ENCODE measurements around the gene HBM. TPM values are rescaled to one million over a fixed set of nuclear protein-coding genes. Genes with fewer than 3 reads are reported as not detected.

The HBM gene
- total and polyA plus RNA-seq, 5 donors from 2014 or later: not detected

- Mint-ChIP-seq H3K4me1 (peaks cover 5 to 42% (median 18%) of the 10 kb centered on the region in 4 donors), H3K36me3 (peaks cover 6% of the 10 kb centered on the region), H3K9me3 (peaks cover 0 to 2% (median 0%) of the 10 kb centered on the region in 7 donors), H3K27ac (peak overlapping the region in 2 of 3 donors; percentile 48 to 54), H3K4me3 (peak overlapping the region; percentile 81 to 93 (median 83)), H3K27me3 (peaks cover 5% of the 10 kb centered on the region)
- peak; percentile 18 to 22 (median 18) for DNase-seq
- H3K36me3 ChIP-seq (ENCODE audit: control insufficient read depth, insufficient read depth, low read length): no peaks in the 10 kb centered on the region
- peak overlapping the region; percentile 42 for H3K4me3 ChIP-seq (ENCODE audit: low read depth, low read length)
- ATAC-seq (ENCODE audit: low read depth in 2 of 2): no peak
- H3K4me1 ChIP-seq (ENCODE audit: control insufficient read depth, insufficient read depth, low read length, poor library complexity, severe bottlenecking): peaks cover 11% of the 10 kb centered on the region
- no peaks in the 10 kb centered on the region for H3K9me3 ChIP-seq (ENCODE audit: control insufficient read depth in 2 of 2, low read length in 2 of 2)
- no peaks in the 10 kb centered on the region for H3K27me3 ChIP-seq (ENCODE audit: control insufficient read depth, insufficient read depth, low read length)
- peak overlapping the region; percentile 41 for H3K27ac ChIP-seq (ENCODE audit: insufficient read depth, low read length, poor library complexity, severe bottlenecking)
These were observed 27.7 kb upstream of the HBM start for GRCh38 chr16:138049-138417.

DNA sequence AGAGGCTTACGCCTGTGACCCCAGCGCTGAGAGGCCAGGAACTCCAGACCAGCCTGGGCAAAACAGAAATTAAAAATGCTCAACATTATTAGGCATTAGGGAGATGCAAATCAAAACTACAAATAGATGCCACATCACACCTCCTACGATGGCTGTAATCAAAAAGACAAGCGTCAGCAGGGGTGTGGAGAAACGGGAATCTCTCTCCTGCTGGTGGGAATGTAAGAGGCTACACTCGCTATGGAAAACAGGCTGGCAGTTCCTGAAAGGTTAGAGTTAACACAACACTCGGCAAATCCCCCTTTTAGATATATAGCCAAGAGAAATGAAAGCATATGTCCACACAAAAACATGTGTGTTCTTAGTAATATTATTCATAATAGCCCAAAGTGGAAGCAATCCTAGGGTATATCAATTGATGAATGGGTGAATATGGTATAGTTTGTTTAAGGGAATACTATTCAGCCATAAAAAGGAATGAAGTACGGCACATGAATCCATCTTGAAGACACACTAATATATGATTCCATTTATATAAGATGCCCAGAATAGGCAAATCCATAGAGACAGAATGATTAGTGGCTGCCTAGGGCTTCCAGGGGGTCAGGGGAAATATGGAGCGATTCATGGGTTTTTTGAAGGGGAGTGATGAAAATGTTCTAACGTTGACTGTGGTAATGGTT is 25.5 kb upstream of the HBM start:
- Mint-ChIP-seq H3K27ac (peak overlapping the region in 1 of 3 donors; percentile 65), H3K9me3 (peaks cover 0 to 2% (median 0%) of the 10 kb centered on the region in 7 donors), H3K4me1 (peaks cover 4 to 27% (median 9%) of the 10 kb centered on the region in 4 donors), H3K36me3 (no peaks in the 10 kb centered on the region), H3K4me3 (peak overlapping the region; percentile 62 to 93 (median 74)), H3K27me3 (peaks cover 16% of the 10 kb centered on the region)
- no peaks in the 10 kb centered on the region for H3K9me3 ChIP-seq (ENCODE audit: control insufficient read depth in 2 of 2, low read length in 2 of 2)
- no peak overlapping the region for H3K4me3 ChIP-seq (ENCODE audit: low read depth, low read length)
- DNase-seq (no peak), ATAC-seq (ENCODE audit: low read depth in 2 of 2) (no peak)
- no peaks in the 10 kb centered on the region for H3K36me3 ChIP-seq (ENCODE audit: control insufficient read depth, insufficient read depth, low read length)
- no peak overlapping the region for H3K27ac ChIP-seq (ENCODE audit: insufficient read depth, low read length, poor library complexity, severe bottlenecking)
- H3K4me1 ChIP-seq (ENCODE audit: control insufficient read depth, insufficient read depth, low read length, poor library complexity, severe bottlenecking): peaks cover 11% of the 10 kb centered on the region
- peaks cover 3% of the 10 kb centered on the region for H3K27me3 ChIP-seq (ENCODE audit: control insufficient read depth, insufficient read depth, low read length)

DNA sequence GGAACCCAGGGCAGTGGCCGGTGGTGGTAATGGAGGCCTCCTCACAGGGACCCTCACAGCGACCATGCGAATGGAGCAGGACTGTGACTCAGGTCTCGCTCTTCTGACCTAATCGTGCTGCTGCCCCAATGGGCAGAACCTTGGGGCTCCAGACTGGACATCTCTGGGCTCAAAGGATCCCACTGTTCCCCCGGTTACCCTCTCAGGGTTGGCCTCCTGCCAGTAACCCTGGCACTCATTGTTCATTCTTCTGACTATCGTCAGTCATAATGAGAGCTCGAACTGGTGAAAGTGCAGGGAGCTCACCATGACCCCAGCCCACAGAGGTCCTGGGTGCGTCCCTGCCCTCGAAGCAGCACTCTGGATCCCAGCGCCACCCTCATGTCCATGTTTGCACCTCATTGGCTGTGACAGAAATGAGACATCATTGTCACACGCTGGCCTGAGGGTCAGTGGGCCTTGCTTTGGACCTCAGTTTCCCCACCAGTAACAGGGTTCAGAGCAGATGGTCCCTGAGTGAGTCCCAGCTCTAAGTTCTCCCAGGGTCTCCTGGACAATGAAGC is 23.3 kb upstream of the HBM start:
- Histone ChIP-seq H3K4me1 (ENCODE audit: control insufficient read depth, insufficient read depth, low read length, poor library complexity, severe bottlenecking) (peaks cover 6% of the 10 kb centered on the region), H3K36me3 (ENCODE audit: control insufficient read depth, insufficient read depth, low read length) (no peaks in the 10 kb centered on the region), H3K9me3 (ENCODE audit: control insufficient read depth in 2 of 2, low read length in 2 of 2) (no peaks in the 10 kb centered on the region), H3K4me3 (ENCODE audit: low read depth, low read length) (no peak overlapping the region), H3K27ac (ENCODE audit: insufficient read depth, low read length, poor library complexity, severe bottlenecking) (no peak overlapping the region), H3K27me3 (ENCODE audit: control insufficient read depth, insufficient read depth, low read length) (peaks cover 3% of the 10 kb centered on the region)
- Mint-ChIP-seq H3K27me3 (peaks cover 28% of the 10 kb centered on the region), H3K27ac (no peak overlapping the region), H3K9me3 (peaks cover 0 to 6% (median 0%) of the 10 kb centered on the region in 7 donors), H3K36me3 (no peaks in the 10 kb centered on the region), H3K4me1 (peaks cover 0 to 14% (median 5%) of the 10 kb centered on the region in 4 donors), H3K4me3 (peak overlapping the region in 1 of 4 donors; percentile 54)
- no peak for DNase-seq
- no peak for ATAC-seq (ENCODE audit: low read depth in 2 of 2)

GRCh38 chr16:143047-143446 is 22.7 kb upstream of the HBM start:
- Mint-ChIP-seq H3K9me3 (peaks cover 0 to 6% (median 0%) of the 10 kb centered on the region in 7 donors), H3K27ac (no peak overlapping the region), H3K4me3 (no peak overlapping the region), H3K36me3 (no peaks in the 10 kb centered on the region), H3K4me1 (peaks cover 0 to 11% (median 5%) of the 10 kb centered on the region in 4 donors), H3K27me3 (peaks cover 28% of the 10 kb centered on the region)
- Histone ChIP-seq H3K4me1 (ENCODE audit: control insufficient read depth, insufficient read depth, low read length, poor library complexity, severe bottlenecking) (peaks cover under 1% of the 10 kb centered on the region), H3K27ac (ENCODE audit: insufficient read depth, low read length, poor library complexity, severe bottlenecking) (no peak overlapping the region), H3K36me3 (ENCODE audit: control insufficient read depth, insufficient read depth, low read length) (no peaks in the 10 kb centered on the region), H3K4me3 (ENCODE audit: low read depth, low read length) (no peak overlapping the region), H3K27me3 (ENCODE audit: control insufficient read depth, insufficient read depth, low read length) (peaks cover 3% of the 10 kb centered on the region), H3K9me3 (ENCODE audit: control insufficient read depth in 2 of 2, low read length in 2 of 2) (no peaks in the 10 kb centered on the region)
- DNase-seq (no peak), ATAC-seq (ENCODE audit: low read depth in 2 of 2) (no peak)

- no peak overlapping the region for H3K27ac ChIP-seq (ENCODE audit: insufficient read depth, low read length, poor library complexity, severe bottlenecking)
- H3K27me3 ChIP-seq (ENCODE audit: control insufficient read depth, insufficient read depth, low read length): peaks cover 3% of the 10 kb centered on the region
- peaks cover 28% of the 10 kb centered on the region for H3K27me3 Mint-ChIP-seq
- H3K36me3 Mint-ChIP-seq: no peaks in the 10 kb centered on the region
- no peaks in the 10 kb centered on the region for H3K36me3 ChIP-seq (ENCODE audit: control insufficient read depth, insufficient read depth, low read length)
- DNase-seq (no peak), ATAC-seq (ENCODE audit: low read depth in 2 of 2) (no peak)
- peaks cover 0 to 6% (median 0%) of the 10 kb centered on the region in 7 donors for H3K9me3 Mint-ChIP-seq
- no peak overlapping the region for H3K27ac Mint-ChIP-seq
- no peak overlapping the region for H3K4me3 Mint-ChIP-seq
- no peaks in the 10 kb centered on the region for H3K4me1 ChIP-seq (ENCODE audit: control insufficient read depth, insufficient read depth, low read length, poor library complexity, severe bottlenecking)
- H3K9me3 ChIP-seq (ENCODE audit: control insufficient read depth in 2 of 2, low read length in 2 of 2): no peaks in the 10 kb centered on the region
- H3K4me3 ChIP-seq (ENCODE audit: low read depth, low read length): no peak overlapping the region
- peaks cover 0 to 10% (median 5%) of the 10 kb centered on the region in 4 donors for H3K4me1 Mint-ChIP-seq
These were observed 22.3 kb upstream of the HBM start for GRCh38 chr16:143456-143855.

- no peaks in the 10 kb centered on the region for H3K9me3 ChIP-seq (ENCODE audit: control insufficient read depth in 2 of 2, low read length in 2 of 2)
- H3K27me3 Mint-ChIP-seq: peaks cover 36% of the 10 kb centered on the region
- DNase-seq (no peak), ATAC-seq (ENCODE audit: low read depth in 2 of 2) (no peak)
- H3K27me3 ChIP-seq (ENCODE audit: control insufficient read depth, insufficient read depth, low read length): peaks cover 3% of the 10 kb centered on the region
- peaks cover 0 to 5% (median 1%) of the 10 kb centered on the region in 4 donors for H3K4me1 Mint-ChIP-seq
- no peak overlapping the region for H3K4me3 ChIP-seq (ENCODE audit: low read depth, low read length)
- no peaks in the 10 kb centered on the region for H3K36me3 ChIP-seq (ENCODE audit: control insufficient read depth, insufficient read depth, low read length)
- H3K27ac ChIP-seq (ENCODE audit: insufficient read depth, low read length, poor library complexity, severe bottlenecking): no peak overlapping the region
- no peaks in the 10 kb centered on the region for H3K36me3 Mint-ChIP-seq
- H3K9me3 Mint-ChIP-seq: peaks cover 0 to 3% (median 0%) of the 10 kb centered on the region in 7 donors
- no peak overlapping the region for H3K27ac Mint-ChIP-seq
- H3K4me3 Mint-ChIP-seq: no peak overlapping the region
- H3K4me1 ChIP-seq (ENCODE audit: control insufficient read depth, insufficient read depth, low read length, poor library complexity, severe bottlenecking): no peaks in the 10 kb centered on the region
These were observed 21.0 kb upstream of the HBM start for GRCh38 chr16:144797-145252.

DNA sequence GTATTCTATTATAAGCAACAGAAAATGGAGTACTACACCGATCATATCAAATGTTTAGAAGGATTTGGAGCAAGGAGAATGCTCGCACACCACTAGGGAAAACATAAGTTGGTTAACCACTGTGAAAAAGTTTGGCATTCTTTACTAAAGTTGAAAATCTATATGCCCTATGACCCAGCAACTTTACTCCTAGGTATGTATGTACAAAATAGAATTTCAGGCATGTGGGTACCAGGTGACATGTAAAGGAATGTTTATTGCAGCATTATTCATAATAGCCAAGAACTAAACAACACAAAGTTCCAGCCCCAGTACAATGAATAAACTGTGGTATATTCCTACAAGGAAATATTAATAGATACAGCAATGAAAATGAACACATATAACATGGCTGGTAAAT is 19.1 kb upstream of the HBM start:
- H3K27me3 ChIP-seq (ENCODE audit: control insufficient read depth, insufficient read depth, low read length): peaks cover 3% of the 10 kb centered on the region
- no peak overlapping the region for H3K4me3 ChIP-seq (ENCODE audit: low read depth, low read length)
- no peak for DNase-seq
- Mint-ChIP-seq H3K27me3 (peaks cover 44% of the 10 kb centered on the region), H3K4me1 (peaks cover 0 to 5% (median 0%) of the 10 kb centered on the region in 4 donors), H3K27ac (no peak overlapping the region), H3K36me3 (no peaks in the 10 kb centered on the region), H3K4me3 (no peak overlapping the region), H3K9me3 (peaks cover 0 to 5% (median 0%) of the 10 kb centered on the region in 7 donors)
- H3K36me3 ChIP-seq (ENCODE audit: control insufficient read depth, insufficient read depth, low read length): no peaks in the 10 kb centered on the region
- H3K4me1 ChIP-seq (ENCODE audit: control insufficient read depth, insufficient read depth, low read length, poor library complexity, severe bottlenecking): no peaks in the 10 kb centered on the region
- no peak for ATAC-seq (ENCODE audit: low read depth in 2 of 2)
- no peak overlapping the region for H3K27ac ChIP-seq (ENCODE audit: insufficient read depth, low read length, poor library complexity, severe bottlenecking)
- H3K9me3 ChIP-seq (ENCODE audit: control insufficient read depth in 2 of 2, low read length in 2 of 2): no peaks in the 10 kb centered on the region

Measured in CD4-positive, CD25-positive, alpha-beta regulatory T cell (primary cell).